Measurements from ENCODE around the gene FAM171A1. TPM values are rescaled to one million over a fixed set of nuclear protein-coding genes. Genes with fewer than 3 reads are reported as not detected.

Gene FAM171A1
- total and polyA plus RNA-seq, 2 of the 13 experiments (the other 11 are each of a cell fraction or from before 2014, with no cell fraction given), result 21.5 to 34.7 TPM

DNA sequence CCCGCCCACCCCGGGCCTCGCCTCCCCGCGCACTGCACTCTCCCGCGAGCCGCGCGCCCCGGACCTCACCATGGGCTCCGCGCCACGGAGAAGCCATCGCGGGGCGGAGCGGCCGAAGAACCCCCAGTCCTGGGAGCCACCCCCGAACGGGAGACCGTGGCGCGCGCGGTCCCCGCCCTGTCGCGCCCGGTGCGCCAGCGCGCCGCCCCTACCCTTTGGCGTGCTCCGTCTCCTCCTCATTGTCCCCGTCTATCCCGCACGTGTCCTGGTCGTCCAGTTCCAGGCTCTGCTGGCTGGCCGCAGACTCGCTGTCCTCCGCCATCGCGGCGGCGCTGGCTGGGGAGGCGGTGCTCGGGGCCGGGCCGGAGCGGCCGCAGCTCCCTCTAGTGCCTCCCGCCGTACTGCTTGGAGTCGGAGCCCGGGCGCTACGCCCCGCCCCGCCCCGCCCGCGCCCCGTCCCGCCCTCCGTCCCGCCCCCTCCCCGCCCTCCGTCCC lies 202.8 kb downstream of the FAM171A1 start, which contains the start of gene NMT2 (continued):
- TF ChIP-seq, protein P1, sequence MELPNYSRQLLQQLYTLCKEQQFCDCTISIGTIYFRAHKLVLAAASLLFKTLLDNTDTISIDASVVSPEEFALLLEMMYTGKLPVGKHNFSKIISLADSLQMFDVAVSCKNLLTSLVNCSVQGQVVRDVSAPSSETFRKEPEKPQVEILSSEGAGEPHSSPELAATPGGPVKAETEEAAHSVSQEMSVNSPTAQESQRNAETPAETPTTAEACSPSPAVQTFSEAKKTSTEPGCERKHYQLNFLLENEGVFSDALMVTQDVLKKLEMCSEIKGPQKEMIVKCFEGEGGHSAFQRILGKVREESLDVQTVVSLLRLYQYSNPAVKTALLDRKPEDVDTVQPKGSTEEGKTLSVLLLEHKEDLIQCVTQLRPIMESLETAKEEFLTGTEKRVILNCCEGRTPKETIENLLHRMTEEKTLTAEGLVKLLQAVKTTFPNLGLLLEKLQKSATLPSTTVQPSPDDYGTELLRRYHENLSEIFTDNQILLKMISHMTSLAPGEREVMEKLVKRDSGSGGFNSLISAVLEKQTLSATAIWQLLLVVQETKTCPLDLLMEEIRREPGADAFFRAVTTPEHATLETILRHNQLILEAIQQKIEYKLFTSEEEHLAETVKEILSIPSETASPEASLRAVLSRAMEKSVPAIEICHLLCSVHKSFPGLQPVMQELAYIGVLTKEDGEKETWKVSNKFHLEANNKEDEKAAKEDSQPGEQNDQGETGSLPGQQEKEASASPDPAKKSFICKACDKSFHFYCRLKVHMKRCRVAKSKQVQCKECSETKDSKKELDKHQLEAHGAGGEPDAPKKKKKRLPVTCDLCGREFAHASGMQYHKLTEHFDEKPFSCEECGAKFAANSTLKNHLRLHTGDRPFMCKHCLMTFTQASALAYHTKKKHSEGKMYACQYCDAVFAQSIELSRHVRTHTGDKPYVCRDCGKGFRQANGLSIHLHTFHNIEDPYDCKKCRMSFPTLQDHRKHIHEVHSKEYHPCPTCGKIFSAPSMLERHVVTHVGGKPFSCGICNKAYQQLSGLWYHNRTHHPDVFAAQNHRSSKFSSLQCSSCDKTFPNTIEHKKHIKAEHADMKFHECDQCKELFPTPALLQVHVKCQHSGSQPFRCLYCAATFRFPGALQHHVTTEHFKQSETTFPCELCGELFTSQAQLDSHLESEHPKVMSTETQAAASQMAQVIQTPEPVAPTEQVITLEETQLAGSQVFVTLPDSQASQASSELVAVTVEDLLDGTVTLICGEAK (IDR thresholded peaks at IDR 0.05), result no peak
- TF ChIP-seq, protein P1 (CRISPR knock-in tag; IDR thresholded peaks at IDR 0.05), result 0 out of 2 replicates have a peak, but pooled peaks have one; percentile 14
- TF ChIP-seq TOE1 (CRISPR knock-in tag; IDR thresholded peaks at IDR 0.05) (no peak), NPAS2 (CRISPR knock-in tag; IDR thresholded peaks at IDR 0.05; ENCODE audit: borderline replicate concordance) (no peak), FOXO1 (CRISPR knock-in tag; IDR thresholded peaks at IDR 0.05) (peak; percentile 59), GATAD1 (CRISPR knock-in tag; IDR thresholded peaks at IDR 0.05) (peak; percentile 37; the same call in 1 of the 2 replicates), ZNF24 (IDR thresholded peaks at IDR 0.05) (no peak), POLR2G (IDR thresholded peaks at IDR 0.05; ENCODE audit: low read depth, low read length) (peak; percentile 74), ZNF350 (CRISPR knock-in tag; IDR thresholded peaks at IDR 0.05; ENCODE audit: borderline replicate concordance, low read depth) (no peak), ZNF282 (IDR thresholded peaks at IDR 0.05; ENCODE audit: partially characterized antibody) (no peak)
- TF ChIP-seq, protein P2, sequence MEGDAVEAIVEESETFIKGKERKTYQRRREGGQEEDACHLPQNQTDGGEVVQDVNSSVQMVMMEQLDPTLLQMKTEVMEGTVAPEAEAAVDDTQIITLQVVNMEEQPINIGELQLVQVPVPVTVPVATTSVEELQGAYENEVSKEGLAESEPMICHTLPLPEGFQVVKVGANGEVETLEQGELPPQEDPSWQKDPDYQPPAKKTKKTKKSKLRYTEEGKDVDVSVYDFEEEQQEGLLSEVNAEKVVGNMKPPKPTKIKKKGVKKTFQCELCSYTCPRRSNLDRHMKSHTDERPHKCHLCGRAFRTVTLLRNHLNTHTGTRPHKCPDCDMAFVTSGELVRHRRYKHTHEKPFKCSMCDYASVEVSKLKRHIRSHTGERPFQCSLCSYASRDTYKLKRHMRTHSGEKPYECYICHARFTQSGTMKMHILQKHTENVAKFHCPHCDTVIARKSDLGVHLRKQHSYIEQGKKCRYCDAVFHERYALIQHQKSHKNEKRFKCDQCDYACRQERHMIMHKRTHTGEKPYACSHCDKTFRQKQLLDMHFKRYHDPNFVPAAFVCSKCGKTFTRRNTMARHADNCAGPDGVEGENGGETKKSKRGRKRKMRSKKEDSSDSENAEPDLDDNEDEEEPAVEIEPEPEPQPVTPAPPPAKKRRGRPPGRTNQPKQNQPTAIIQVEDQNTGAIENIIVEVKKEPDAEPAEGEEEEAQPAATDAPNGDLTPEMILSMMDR (CRISPR knock-in tag; IDR thresholded peaks at IDR 0.05), result peak; percentile 75
- TF ChIP-seq, protein P3, sequence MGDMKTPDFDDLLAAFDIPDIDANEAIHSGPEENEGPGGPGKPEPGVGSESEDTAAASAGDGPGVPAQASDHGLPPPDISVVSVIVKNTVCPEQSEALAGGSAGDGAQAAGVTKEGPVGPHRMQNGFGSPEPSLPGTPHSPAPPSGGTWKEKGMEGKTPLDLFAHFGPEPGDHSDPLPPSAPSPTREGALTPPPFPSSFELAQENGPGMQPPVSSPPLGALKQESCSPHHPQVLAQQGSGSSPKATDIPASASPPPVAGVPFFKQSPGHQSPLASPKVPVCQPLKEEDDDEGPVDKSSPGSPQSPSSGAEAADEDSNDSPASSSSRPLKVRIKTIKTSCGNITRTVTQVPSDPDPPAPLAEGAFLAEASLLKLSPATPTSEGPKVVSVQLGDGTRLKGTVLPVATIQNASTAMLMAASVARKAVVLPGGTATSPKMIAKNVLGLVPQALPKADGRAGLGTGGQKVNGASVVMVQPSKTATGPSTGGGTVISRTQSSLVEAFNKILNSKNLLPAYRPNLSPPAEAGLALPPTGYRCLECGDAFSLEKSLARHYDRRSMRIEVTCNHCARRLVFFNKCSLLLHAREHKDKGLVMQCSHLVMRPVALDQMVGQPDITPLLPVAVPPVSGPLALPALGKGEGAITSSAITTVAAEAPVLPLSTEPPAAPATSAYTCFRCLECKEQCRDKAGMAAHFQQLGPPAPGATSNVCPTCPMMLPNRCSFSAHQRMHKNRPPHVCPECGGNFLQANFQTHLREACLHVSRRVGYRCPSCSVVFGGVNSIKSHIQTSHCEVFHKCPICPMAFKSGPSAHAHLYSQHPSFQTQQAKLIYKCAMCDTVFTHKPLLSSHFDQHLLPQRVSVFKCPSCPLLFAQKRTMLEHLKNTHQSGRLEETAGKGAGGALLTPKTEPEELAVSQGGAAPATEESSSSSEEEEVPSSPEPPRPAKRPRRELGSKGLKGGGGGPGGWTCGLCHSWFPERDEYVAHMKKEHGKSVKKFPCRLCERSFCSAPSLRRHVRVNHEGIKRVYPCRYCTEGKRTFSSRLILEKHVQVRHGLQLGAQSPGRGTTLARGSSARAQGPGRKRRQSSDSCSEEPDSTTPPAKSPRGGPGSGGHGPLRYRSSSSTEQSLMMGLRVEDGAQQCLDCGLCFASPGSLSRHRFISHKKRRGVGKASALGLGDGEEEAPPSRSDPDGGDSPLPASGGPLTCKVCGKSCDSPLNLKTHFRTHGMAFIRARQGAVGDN (CRISPR knock-in tag; IDR thresholded peaks at IDR 0.05), result peak; percentile 71
